ENCODE data around the gene AIG1.

AIG1 gene

GRCh38 chr6:143117108-143117507, 56.4 kb downstream of the AIG1 start:
- no peaks in the 10 kb centered on the region for H3K36me3 ChIP-seq (ENCODE audit: insufficient read depth, low read length)
- ATAC-seq (ENCODE audit: insufficient read depth, low read depth), result no peak
- H3K4me2 ChIP-seq (ENCODE audit: insufficient read depth, low read length), result no peak overlapping the region
- no peaks in the 10 kb centered on the region for H3K9me3 ChIP-seq (ENCODE audit: insufficient read depth, low read length, severe bottlenecking)
- H3K27me3 ChIP-seq (ENCODE audit: insufficient read depth, low read length, poor library complexity), result no peaks in the 10 kb centered on the region
- no peaks in the 10 kb centered on the region for H3K4me1 ChIP-seq (ENCODE audit: insufficient read depth, low read length)
- H4K20me1 ChIP-seq (ENCODE audit: insufficient read depth, low read length), result no peaks in the 10 kb centered on the region
- H3K27ac ChIP-seq (ENCODE audit: low read length), result no peak overlapping the region
- H3K9ac ChIP-seq (ENCODE audit: low read depth, low read length), result no peak overlapping the region
- no peaks in the 10 kb centered on the region for H3K79me2 ChIP-seq (ENCODE audit: insufficient read depth, low read length)
- H3K4me3 ChIP-seq (ENCODE audit: low read depth in 1 of 2, low read length in 2 of 2), result no peak overlapping the region
- DNase-seq, result no peak
- TF ChIP-seq CTCF (IDR thresholded peaks at IDR 0.05; ENCODE audit: borderline replicate concordance, extremely low read depth, low read length, poor library complexity, severe bottlenecking) (no peak), EZH2 (IDR thresholded peaks at IDR 0.05; ENCODE audit: borderline replicate concordance, low read depth, low read length, severe bottlenecking) (no peak)
- H2AFZ ChIP-seq (ENCODE audit: low read depth, low read length), result no peak overlapping the region

GRCh38 chr6:143119260-143119659, 58.6 kb downstream of the AIG1 start:
- no peaks in the 10 kb centered on the region for H3K27me3 ChIP-seq (ENCODE audit: insufficient read depth, low read length, poor library complexity)
- H3K27ac ChIP-seq (ENCODE audit: low read length), result no peak overlapping the region
- H2AFZ ChIP-seq (ENCODE audit: low read depth, low read length), result no peak overlapping the region
- H4K20me1 ChIP-seq (ENCODE audit: insufficient read depth, low read length), result no peaks in the 10 kb centered on the region
- DNase-seq, result no peak
- no peaks in the 10 kb centered on the region for H3K9me3 ChIP-seq (ENCODE audit: insufficient read depth, low read length, severe bottlenecking)
- H3K79me2 ChIP-seq (ENCODE audit: insufficient read depth, low read length), result no peaks in the 10 kb centered on the region
- no peak overlapping the region for H3K4me3 ChIP-seq (ENCODE audit: low read depth in 1 of 2, low read length in 2 of 2)
- no peaks in the 10 kb centered on the region for H3K36me3 ChIP-seq (ENCODE audit: insufficient read depth, low read length)
- no peak overlapping the region for H3K4me2 ChIP-seq (ENCODE audit: insufficient read depth, low read length)
- H3K9ac ChIP-seq (ENCODE audit: low read depth, low read length), result no peak overlapping the region
- no peaks in the 10 kb centered on the region for H3K4me1 ChIP-seq (ENCODE audit: insufficient read depth, low read length)
- ATAC-seq (ENCODE audit: insufficient read depth, low read depth), result no peak
- TF ChIP-seq EZH2 (IDR thresholded peaks at IDR 0.05; ENCODE audit: borderline replicate concordance, low read depth, low read length, severe bottlenecking) (no peak), CTCF (IDR thresholded peaks at IDR 0.05; ENCODE audit: borderline replicate concordance, extremely low read depth, low read length, poor library complexity, severe bottlenecking) (no peak)

GRCh38 chr6:143123081-143123480, 62.4 kb downstream of the AIG1 start:
- H3K79me2 ChIP-seq (ENCODE audit: insufficient read depth, low read length), result no peaks in the 10 kb centered on the region
- H4K20me1 ChIP-seq (ENCODE audit: insufficient read depth, low read length), result no peaks in the 10 kb centered on the region
- no peak overlapping the region for H3K4me3 ChIP-seq (ENCODE audit: low read depth in 1 of 2, low read length in 2 of 2)
- no peak overlapping the region for H3K4me2 ChIP-seq (ENCODE audit: insufficient read depth, low read length)
- H3K9me3 ChIP-seq (ENCODE audit: insufficient read depth, low read length, severe bottlenecking), result no peaks in the 10 kb centered on the region
- H3K27ac ChIP-seq (ENCODE audit: low read length), result no peak overlapping the region
- no peak for TF ChIP-seq EZH2 (IDR thresholded peaks at IDR 0.05; ENCODE audit: borderline replicate concordance, low read depth, low read length, severe bottlenecking)
- TF ChIP-seq CTCF (IDR thresholded peaks at IDR 0.05; ENCODE audit: borderline replicate concordance, extremely low read depth, low read length, poor library complexity, severe bottlenecking), result no peak
- H3K9ac ChIP-seq (ENCODE audit: low read depth, low read length), result no peak overlapping the region
- H3K4me1 ChIP-seq (ENCODE audit: insufficient read depth, low read length), result no peaks in the 10 kb centered on the region
- no peaks in the 10 kb centered on the region for H3K36me3 ChIP-seq (ENCODE audit: insufficient read depth, low read length)
- no peak overlapping the region for H2AFZ ChIP-seq (ENCODE audit: low read depth, low read length)
- ATAC-seq (ENCODE audit: insufficient read depth, low read depth), result no peak
- H3K27me3 ChIP-seq (ENCODE audit: insufficient read depth, low read length, poor library complexity), result no peaks in the 10 kb centered on the region
- DNase-seq, result no peak

GRCh38 chr6:143123941-143124340, 63.3 kb downstream of the AIG1 start:
- Histone ChIP-seq H3K9ac (ENCODE audit: low read depth, low read length) (no peak overlapping the region), H2AFZ (ENCODE audit: low read depth, low read length) (no peak overlapping the region)

More at GRCh38 chr6:143123941-143124340, 63.3 kb downstream of the AIG1 start:
- Histone ChIP-seq H4K20me1 (ENCODE audit: insufficient read depth, low read length) (no peaks in the 10 kb centered on the region), H3K4me3 (ENCODE audit: low read depth in 1 of 2, low read length in 2 of 2) (no peak overlapping the region), H3K79me2 (ENCODE audit: insufficient read depth, low read length) (no peaks in the 10 kb centered on the region), H3K4me2 (ENCODE audit: insufficient read depth, low read length) (no peak overlapping the region), H3K36me3 (ENCODE audit: insufficient read depth, low read length) (no peaks in the 10 kb centered on the region), H3K4me1 (ENCODE audit: insufficient read depth, low read length) (no peaks in the 10 kb centered on the region), H3K9me3 (ENCODE audit: insufficient read depth, low read length, severe bottlenecking) (no peaks in the 10 kb centered on the region), H3K27ac (ENCODE audit: low read length) (no peak overlapping the region), H3K27me3 (ENCODE audit: insufficient read depth, low read length, poor library complexity) (no peaks in the 10 kb centered on the region)
- DNase-seq (no peak), ATAC-seq (ENCODE audit: insufficient read depth, low read depth) (no peak)
- no peak for TF ChIP-seq EZH2 (IDR thresholded peaks at IDR 0.05; ENCODE audit: borderline replicate concordance, low read depth, low read length, severe bottlenecking)
- no peak for TF ChIP-seq CTCF (IDR thresholded peaks at IDR 0.05; ENCODE audit: borderline replicate concordance, extremely low read depth, low read length, poor library complexity, severe bottlenecking)
